ENCODE measurements around the gene RPTOR.

Gene RPTOR

GRCh38 chr17:80609757-80610156 is 65.1 kb downstream of the RPTOR start:
- Histone ChIP-seq H3K9ac (ENCODE audit: low read length) (no peak overlapping the region), H2AFZ (ENCODE audit: low read depth, low read length) (no peak overlapping the region), H3K79me2 (ENCODE audit: low read length) (peaks cover 91% of the 10 kb centered on the region), H3K36me3 (replicated peaks; ENCODE audit: low read depth, low read length) (no peaks in the 10 kb centered on the region), H3K4me1 (ENCODE audit: low read length) (peaks cover 17% of the 10 kb centered on the region), H3K9me3 (ENCODE audit: insufficient read depth, low read length) (peaks cover 5% of the 10 kb centered on the region; the same call in 1 of the 2 replicates), H3K4me2 (ENCODE audit: low read length) (peak overlapping the region; percentile 30; the same call in 1 of the 2 replicates), H3K27ac (ENCODE audit: low read length) (no peak overlapping the region), H3K27me3 (ENCODE audit: low read depth, low read length) (no peaks in the 10 kb centered on the region), H4K20me1 (ENCODE audit: insufficient read depth, low read length) (peaks cover 72% of the 10 kb centered on the region), H3K4me3 (ENCODE audit: low read length) (no peak overlapping the region)
- TF ChIP-seq CTCF (IDR thresholded peaks at IDR 0.05; ENCODE audit: low read depth, low read length) (no peak), EZH2phosphoT487 (IDR thresholded peaks at IDR 0.05; ENCODE audit: low read depth) (no peak)

- no peak overlapping the region for H2AFZ ChIP-seq (ENCODE audit: low read depth, low read length)
- H4K20me1 ChIP-seq (ENCODE audit: insufficient read depth, low read length): peaks cover 59% of the 10 kb centered on the region
- H3K27ac ChIP-seq (ENCODE audit: low read length): no peak overlapping the region
- H3K4me1 ChIP-seq (ENCODE audit: low read length): peaks cover 8% of the 10 kb centered on the region
- no peak overlapping the region for H3K9ac ChIP-seq (ENCODE audit: low read length)
- H3K27me3 ChIP-seq (ENCODE audit: low read depth, low read length): no peaks in the 10 kb centered on the region
- H3K79me2 ChIP-seq (ENCODE audit: low read length): peaks cover 88% of the 10 kb centered on the region
- H3K4me2 ChIP-seq (ENCODE audit: low read length): no peak overlapping the region
- no peak overlapping the region for H3K4me3 ChIP-seq (ENCODE audit: low read length)
- TF ChIP-seq CTCF (IDR thresholded peaks at IDR 0.05; ENCODE audit: low read depth, low read length) (no peak), EZH2phosphoT487 (IDR thresholded peaks at IDR 0.05; ENCODE audit: low read depth) (no peak)
- H3K9me3 ChIP-seq (ENCODE audit: insufficient read depth, low read length): no peaks in the 10 kb centered on the region
- no peaks in the 10 kb centered on the region for H3K36me3 ChIP-seq (replicated peaks; ENCODE audit: low read depth, low read length)
Measured at GRCh38 chr17:80611816-80612215, 67.2 kb downstream of the RPTOR start.

DNA sequence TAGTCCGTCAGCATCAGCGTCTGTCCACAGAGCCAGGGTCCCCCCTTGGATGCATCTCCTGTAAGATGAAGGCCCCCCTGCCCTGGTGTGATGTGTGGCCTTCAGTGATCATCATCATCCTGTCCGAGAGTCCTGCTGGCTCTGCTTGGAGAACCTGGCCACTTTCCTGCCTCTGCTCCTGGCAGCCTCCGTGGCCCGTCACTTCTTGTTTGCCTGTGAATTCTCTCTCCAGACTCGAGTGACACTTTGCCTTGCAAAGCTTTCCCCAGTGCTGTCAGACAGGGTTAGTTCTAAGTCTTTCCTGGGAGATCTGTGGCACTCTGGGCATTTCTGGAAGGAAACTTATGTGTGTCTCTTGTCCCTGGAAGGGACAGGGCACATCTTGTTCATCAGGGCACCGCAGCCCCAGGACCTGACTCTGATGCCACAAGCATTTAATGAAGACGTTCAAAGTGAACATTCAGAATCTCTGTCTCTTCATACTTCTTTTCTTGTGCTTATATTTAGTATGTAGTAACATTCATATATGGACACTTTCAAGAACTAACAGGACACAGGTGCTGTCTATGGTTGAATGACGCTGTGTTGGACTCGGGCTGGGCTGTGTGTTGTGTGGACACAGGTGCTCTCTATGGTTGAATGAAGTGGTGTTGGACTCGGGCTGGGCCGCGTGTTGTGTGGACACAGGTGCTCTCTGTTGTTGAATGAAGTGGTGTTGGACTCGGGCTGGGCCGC is 68.5 kb downstream of the RPTOR start:
- H3K4me2 ChIP-seq (ENCODE audit: low read length): no peak overlapping the region

DNA sequence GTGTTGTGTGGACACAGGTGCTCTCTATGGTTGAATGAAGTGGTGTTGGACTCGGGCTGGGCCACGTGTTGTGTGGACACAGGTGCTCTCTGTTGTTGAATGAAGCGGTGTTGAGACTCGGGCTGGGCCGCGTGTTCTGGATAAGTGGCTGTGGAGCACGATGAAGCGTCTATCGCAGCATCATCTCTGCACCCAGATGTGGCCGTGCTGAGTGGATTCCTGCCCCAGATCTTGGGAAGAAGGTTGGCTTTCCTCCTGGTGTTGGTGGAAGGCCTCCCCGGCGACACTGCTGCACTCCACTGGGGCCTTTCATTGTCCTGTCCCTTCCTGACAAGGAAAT is 69.1 kb downstream of the RPTOR start:
- H3K79me2 ChIP-seq (ENCODE audit: low read length): peaks cover 81% of the 10 kb centered on the region
- no peak overlapping the region for H3K4me2 ChIP-seq (ENCODE audit: low read length)
- no peak overlapping the region for H3K9ac ChIP-seq (ENCODE audit: low read length)
- no peaks in the 10 kb centered on the region for H3K27me3 ChIP-seq (ENCODE audit: low read depth, low read length)
- H3K4me1 ChIP-seq (ENCODE audit: low read length): peaks cover 8% of the 10 kb centered on the region
- H4K20me1 ChIP-seq (ENCODE audit: insufficient read depth, low read length): peaks cover 53% of the 10 kb centered on the region
- H3K27ac ChIP-seq (ENCODE audit: low read length): no peak overlapping the region
- H3K36me3 ChIP-seq (replicated peaks; ENCODE audit: low read depth, low read length): no peaks in the 10 kb centered on the region
- TF ChIP-seq CTCF (IDR thresholded peaks at IDR 0.05; ENCODE audit: low read depth, low read length): no peak
- TF ChIP-seq EZH2phosphoT487 (IDR thresholded peaks at IDR 0.05; ENCODE audit: low read depth): no peak
- no peaks in the 10 kb centered on the region for H3K9me3 ChIP-seq (ENCODE audit: insufficient read depth, low read length)
- no peak overlapping the region for H2AFZ ChIP-seq (ENCODE audit: low read depth, low read length)
- H3K4me3 ChIP-seq (ENCODE audit: low read length): no peak overlapping the region

More for the DNA sequence above, 68.5 kb downstream of the RPTOR start:
- Histone ChIP-seq H4K20me1 (ENCODE audit: insufficient read depth, low read length) (peaks cover 54% of the 10 kb centered on the region), H3K27ac (ENCODE audit: low read length) (no peak overlapping the region), H3K4me3 (ENCODE audit: low read length) (no peak overlapping the region), H3K36me3 (replicated peaks; ENCODE audit: low read depth, low read length) (no peaks in the 10 kb centered on the region), H3K79me2 (ENCODE audit: low read length) (peaks cover 81% of the 10 kb centered on the region), H3K9ac (ENCODE audit: low read length) (no peak overlapping the region), H3K9me3 (ENCODE audit: insufficient read depth, low read length) (no peaks in the 10 kb centered on the region), H3K27me3 (ENCODE audit: low read depth, low read length) (no peaks in the 10 kb centered on the region), H2AFZ (ENCODE audit: low read depth, low read length) (no peak overlapping the region), H3K4me1 (ENCODE audit: low read length) (peaks cover 8% of the 10 kb centered on the region)
- no peak for TF ChIP-seq CTCF (IDR thresholded peaks at IDR 0.05; ENCODE audit: low read depth, low read length)
- TF ChIP-seq EZH2phosphoT487 (IDR thresholded peaks at IDR 0.05; ENCODE audit: low read depth): no peak
